Nucleus accumbens (tissue), 56 donors: ENCODE results near the gene NPW.
A peak's percentile ranks its signal among the peaks of the same experiment; 100 is the strongest.

Experiments
- DNase-seq, 56 donors: peaks; one replicate each; lab custom pipeline; 2025; lab: John Stamatoyannopoulos, UW

NPW gene

DNA sequence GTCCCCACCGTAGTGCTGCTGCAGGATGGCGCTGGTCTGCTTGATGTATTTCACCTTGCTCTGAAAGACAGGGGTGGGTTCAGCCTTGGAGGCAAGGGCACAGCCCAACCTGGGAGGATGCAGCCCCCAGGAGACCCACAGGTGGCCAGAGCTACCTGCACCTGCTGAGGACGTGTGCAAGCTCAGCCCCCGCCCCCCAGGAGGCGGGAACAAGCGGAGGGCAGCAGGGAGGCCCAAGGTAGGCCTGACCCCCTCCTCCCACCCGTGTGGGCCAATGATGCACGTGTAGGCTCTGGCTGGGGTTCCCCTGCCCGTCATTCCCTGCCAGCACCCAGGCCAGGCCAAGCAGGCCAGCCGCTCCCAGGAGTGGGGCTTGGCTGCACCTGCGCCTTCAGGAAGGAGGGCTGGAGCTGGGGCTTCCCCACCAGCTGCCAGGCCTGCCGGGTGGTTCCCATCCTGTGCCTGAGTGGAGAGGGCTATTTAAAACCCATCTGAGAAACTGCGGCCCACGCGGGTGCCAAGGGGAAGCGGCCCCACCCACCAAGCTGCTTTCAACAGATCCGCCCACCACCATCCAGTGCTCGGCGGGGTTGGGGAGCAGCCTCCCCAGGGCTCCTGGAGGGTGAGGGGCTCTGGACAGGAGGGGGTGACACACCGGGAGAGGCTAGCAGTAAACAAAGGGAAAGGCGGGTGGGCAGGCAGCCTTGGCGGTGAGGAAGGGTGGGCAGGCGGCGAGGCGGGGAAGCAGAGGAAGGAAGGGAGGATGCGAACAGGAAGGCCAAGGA, 24.3 kb downstream of the NPW start:
- DNase-seq = peak in 29 of 56 donors; percentile 10 to 72 (median 31)

DNA sequence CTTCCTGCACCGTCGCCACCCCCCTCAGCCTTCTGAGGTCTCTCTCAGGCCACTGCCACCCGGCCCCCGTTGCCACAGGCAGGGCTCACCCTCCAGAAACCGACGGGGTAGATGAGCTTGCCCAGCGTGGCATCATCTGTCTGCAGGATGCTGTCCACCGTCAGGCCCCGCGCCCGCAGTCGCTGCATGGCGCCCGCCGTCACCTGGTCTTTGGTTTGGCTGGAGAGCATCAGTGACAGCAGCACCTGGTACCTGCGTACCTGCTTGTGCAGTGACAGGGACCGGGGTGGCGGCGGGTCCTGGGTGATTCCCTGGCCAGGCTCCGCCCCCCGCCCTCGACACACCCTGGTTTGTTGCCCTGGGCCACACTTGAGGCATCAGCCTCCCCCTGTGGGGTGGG, 25.0 kb downstream of the NPW start:
- no peak for DNase-seq

DNA sequence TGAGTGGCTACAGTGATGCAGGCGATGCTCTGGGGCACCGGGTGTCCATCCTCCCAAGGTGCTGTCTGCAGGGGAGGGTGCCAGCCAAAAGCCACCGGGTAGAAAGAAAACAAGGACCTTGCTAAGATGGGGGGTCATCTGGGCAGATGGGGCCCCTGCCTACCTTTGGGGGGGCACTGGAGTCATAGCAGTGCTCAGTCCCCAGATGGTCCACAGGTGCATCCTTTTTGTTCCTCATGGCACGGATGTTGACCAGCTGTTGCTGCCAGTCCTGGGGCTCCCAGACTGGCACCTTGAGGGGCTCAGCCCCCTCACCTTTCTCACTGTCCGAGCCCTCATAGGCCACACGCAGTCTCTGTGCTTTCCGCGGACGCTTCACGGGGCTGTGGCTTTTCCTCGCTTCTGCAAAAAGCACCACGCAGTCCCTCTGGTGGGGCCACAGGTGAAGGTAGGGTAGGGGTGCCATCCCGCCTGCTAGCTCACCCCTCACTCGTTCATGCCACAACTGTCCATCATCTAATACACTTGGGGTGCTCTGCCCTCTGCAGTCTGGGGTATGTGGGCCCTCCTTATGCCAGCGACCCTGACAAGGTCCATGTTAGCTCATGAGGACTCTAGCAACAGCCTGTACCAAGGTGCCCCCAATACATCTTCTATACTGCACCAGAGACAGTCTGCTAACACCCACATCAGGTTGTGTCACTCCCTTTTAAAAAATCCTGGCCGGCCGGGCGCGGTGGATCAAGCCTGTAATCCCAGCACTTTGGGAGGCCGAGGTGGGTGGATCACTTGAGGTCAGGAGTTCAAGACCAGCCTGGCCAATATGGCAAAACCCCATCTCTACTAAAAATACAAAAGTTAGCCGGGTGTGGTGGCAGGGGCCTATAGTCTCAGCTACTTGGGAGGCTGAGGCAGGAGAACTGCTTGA, 26.6 kb downstream of the NPW start:
- no peak for DNase-seq

DNA sequence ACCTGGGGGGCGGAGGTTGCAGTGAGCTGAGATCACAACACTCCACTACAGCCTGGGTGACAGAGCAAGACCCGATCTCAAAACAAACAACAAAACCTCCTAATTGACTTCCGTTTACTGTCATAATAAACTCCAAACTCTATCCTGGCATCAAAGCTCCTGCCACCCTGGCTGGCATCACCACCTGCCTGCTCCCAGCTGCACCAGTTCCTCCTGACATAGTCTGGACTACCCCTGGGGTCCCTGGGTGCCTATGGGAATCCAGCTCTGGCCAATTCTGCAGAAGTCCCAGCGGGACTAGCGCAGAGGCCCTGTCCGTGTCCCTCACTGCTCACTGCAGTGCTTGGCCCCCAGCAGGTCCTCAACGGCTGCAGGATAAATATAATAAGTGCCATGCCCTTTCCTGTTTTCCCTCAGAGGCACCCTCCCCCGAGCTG, 27.3 kb downstream of the NPW start:
- DNase-seq = peak in 1 of 56 donors; percentile 49

DNA sequence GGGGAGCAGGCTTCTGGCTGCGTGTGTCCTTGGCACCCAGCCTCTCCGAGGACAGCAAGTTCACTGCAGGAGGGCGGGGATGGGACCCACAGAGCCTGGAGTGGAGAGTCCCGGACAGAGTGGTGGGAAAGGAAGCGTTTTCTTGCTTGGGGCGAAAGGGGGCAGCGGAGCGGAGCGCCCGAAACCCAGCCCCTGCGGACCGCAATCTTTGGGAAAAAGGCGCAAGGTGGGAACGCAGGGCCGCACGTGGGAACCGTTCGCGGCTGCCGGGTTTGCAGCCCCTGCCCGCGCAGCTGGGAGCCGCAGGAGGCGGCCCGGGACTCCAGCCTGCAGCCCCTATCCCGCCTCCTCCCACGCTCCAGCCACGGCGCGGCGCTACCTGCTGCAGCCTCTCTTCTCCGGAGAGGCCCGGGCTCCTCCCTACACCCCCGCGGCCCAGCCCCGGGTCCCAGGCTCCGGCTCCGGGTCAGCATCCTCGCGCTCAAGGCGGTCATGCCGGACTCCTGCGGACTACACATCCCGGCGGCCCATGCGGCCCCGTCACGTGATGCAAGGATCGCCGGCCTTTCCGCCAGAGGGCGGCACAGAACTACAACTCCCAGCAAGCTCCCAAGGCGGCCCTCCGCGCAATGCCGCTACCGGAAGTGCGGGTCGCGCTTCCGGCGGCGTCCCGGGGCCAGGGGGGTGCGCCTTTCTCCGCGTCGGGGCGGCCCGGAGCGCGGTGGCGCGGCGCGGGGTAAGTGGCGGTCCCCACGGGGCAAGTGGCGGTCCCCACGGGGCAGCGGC, 27.9 kb downstream of the NPW start, which contains the start of the genes NTHL1 and TSC2:
TSS of gene NTHL1 (minus strand) at position 505 of the 786 bp plus-strand sequence. CDS start at position 494, 11 bp downstream.
TSS of gene TSC2 (plus strand) at position 656 of the 786 bp plus-strand sequence. CDS start 631 bp downstream, outside the sequence.
- peak; percentile 62 to 98 (median 94) for DNase-seq

DNA sequence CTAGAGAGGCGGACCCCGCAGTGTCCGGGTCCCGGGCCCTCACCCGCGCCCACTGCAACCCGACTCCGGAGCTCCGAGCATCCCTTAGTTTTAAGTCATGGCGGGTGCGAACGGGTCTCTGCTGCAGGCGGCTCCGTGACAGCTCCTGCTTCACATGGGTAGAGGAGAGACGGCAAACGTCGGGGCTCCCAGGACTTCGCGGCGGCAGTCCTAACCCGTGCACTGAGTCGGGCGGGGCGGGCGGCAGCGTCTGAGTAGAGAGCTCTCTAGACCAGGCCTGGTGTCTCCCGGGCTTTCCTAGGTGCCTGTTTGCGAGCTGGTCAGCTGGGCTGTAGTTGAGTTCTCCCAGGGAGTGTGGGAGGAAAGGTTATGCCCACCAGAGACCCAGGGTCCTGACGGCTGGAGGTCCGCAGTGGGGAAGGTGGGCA, 28.5 kb downstream of the NPW start:
- peak in 4 of 56 donors; percentile 35 to 72 (median 60) for DNase-seq

DNA sequence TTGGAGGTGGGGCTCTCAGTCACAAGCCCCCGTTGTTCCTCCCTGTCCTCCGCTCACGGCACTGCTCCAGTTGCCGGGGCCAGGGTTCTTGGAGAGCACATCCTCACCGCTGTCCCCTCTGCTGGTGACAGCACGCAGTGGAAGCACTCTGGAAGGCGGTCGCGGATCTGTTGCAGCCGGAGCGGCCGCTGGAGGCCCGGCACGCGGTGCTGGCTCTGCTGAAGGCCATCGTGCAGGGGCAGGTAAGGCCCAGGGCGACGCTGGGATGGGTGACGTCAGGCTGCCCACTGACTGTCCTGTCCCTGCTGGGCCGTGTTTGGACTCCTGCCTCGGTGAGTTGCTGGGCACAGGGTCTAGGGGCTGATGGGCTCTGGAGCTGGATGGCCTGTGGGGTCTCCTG, 33.6 kb downstream of the NPW start:
- DNase-seq = no peak

DNA sequence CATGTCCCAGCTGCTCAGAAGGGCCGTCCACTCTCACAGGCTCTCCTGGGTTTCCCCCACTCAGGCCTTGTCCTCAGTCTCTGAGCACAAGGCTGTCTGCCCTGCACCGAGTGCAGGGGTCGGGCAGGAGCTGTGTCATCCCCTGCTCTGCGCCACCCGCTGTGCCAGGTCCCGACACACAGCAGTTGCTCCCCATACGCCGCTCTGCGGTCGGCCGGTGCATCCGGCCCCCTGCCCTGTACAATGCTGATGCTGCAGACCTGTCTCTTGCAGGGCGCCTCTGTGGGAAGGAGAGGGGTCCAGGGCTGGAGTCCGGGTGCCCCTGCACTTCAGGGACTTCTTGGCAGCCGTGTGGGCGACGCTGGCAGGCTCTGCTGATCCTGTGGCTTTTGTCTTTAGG, 34.3 kb downstream of the NPW start:
- no peak for DNase-seq

DNA sequence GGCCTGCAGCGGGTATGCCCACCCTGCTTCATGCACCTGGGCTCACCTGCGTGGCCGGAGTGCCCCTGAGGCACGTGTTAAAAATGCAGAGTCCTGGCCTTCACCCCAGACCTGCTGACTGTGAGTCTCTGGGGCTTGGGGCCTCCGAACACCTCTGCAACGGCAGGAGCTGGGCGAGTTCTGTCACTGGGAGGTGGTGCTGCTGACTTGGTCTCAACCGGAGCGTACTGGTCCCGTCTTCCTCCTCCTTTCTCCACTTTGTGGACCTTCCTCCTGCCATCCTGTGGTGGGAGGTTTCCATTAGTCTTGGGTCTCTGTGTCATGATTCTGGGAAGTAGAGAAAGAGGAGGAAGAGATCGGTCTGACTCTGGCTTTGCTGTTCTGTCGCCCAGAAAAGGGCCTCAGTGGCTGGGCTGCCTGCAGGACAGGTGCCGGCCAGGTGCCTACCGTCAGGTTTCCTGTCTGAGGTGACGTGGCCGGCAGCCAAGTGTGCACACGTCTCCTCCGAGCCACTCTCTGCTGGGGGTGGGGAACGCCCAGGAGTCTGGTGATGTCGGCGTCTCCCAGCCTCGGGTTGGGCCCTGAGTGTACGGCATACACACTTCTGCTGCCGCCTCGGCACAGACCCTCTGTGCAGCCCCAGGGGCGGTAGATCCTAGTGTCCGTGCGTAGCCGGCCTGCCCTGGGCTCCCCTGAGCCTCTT, 35.1 kb downstream of the NPW start:
- no peak for DNase-seq

DNA sequence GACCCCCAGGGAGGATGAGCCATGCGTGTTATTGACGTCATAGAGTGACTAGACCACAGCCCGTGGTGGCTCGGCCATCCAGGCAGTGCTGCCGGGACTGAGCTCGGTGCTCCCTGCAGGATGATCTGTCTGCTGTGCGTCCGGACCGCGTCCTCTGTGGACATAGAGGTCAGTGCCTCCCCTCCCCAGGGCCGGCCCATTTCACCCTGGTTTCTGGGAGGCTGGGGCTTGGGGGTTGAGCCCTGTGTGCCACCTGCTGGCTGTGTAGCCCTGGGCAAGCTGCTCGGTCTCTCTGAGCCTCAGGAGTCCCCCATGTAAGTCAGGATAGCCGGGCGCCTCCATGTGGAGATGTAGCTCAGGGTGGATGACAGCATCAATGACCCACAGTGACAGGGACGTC, 36.5 kb downstream of the NPW start:
- DNase-seq = peak in 7 of 56 donors; percentile 10 to 64 (median 35)

DNA sequence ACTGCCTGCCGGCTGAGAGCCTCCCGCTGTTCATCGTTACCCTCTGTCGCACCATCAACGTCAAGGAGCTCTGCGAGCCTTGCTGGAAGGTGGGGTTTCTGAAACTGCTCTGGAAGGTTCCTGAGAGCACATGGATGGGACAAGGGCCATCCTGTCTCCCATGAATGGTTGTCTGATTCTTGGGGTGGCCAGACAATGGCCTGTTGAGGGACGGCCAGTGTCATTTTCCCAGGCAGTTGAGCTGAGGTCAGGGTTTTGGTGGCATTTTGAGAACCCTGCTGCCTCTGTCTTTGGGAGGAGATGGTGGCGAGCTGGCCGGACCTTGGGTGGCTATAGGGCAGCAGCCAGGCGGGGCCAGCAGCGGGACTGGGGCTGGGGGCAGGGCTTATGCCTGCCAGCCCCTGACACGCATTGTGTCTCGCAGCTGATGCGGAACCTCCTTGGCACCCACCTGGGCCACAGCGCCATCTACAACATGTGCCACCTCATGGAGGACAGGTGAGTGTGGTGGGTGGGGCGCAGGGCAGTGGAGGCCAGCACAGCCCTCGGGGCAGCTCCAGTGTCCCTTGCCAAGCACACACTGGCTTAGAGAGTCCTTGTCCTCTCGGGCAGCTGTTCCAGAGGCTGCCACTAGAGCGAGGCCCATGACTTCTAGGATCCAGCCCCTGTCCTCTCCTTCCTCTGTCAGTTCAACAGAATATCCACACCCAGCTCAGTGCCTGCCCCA, 37.3 kb downstream of the NPW start:
- peak in 34 of 56 donors; percentile 8 to 73 (median 34) for DNase-seq

DNA sequence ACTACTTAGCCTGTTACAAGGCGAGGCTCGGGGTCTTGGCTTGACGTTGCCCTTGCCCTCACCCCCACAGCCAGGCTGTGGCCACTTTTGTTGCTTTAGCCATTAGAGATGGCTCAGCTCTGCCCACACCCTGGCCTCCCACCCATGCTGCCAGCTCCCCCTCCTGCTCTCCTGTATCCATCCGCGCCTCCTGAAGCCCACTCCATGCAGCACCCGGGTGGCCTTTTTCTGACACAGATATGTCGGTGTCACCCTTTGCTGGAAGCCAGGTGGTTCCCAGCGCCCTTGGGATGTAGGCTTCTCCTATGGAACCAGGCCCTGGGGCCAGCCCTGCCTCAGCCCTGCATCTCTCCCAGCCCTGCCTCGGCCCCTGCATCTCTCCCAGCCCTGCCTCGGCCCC, 37.9 kb downstream of the NPW start:
- DNase-seq = no peak

DNA sequence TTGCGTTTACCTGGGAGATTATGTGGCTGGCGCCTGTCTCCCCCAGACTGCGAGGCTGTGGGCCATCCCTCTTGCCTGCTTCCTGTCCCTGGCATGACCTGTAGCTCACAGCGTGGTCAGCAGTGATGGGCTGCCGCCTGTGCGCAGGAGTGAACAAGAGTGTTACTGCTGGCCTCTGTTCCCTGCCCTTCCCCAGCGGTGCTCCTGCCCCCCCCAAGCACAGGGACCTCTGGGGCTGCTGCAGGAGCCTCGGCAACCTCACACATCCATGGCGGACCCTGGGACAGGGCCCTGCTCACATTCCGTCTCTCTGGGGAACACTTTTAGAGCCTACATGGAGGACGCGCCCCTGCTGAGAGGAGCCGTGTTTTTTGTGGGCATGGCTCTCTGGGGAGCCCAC, 38.8 kb downstream of the NPW start:
- no peak for DNase-seq

DNA sequence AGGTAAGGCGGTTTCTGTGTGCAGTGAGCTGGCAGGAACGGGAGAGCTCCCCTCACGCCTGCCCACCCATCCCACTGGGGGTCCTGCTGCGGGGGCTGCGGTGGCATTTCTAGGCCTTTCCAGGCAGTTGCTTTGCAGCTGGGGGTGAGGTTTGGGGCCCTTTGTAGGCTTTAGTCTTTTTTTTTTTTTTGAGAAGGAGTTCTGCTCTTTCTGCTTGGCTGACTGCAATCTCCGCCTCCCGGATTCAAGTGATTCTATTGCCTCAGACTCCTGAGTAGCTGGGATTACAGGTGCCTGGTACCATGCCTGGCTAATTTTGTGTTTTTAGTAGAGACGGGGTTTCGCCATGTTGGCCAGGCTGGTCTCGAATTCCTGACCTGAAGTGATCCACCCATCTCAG, 39.3 kb downstream of the NPW start:
- no peak for DNase-seq

DNA sequence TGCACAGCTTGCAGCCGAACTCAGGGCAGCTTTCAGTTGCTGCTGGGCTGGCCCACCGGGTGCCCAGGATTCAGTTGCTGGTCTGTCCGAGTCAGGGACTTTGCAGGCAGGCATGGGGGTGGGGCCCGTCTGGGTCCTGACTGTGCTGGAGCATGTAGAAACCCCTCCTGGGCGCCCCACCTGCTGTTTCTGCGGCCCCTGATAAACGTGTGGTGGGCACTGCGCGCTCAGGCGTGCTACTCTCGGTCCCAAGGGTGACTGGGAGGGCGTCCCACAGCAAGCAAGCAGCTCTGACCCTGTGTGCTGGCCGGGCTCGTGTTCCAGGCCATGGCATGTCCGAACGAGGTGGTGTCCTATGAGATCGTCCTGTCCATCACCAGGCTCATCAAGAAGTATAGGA, 40.8 kb downstream of the NPW start:
- no peak for DNase-seq

DNA sequence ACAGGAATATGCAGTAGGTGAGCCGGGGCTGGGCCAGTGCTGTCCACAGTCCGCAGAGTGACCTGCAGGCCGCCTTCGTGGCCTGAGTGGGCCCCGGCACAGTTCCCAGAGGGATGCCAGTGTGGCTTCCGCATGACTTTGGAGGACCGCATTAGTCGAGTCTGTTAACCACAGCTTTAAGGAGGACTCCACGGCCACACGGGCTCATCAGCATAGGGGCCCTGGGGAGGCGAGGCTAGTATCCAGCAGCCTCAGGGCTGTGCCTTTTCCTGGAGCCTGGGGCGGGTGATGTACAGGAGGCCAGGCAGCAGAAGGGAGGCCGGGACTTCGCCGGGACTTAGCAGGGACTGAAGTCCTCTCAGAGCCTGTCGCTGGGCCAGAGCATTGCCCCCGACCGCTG, 41.4 kb downstream of the NPW start:
- DNase-seq = no peak

DNA sequence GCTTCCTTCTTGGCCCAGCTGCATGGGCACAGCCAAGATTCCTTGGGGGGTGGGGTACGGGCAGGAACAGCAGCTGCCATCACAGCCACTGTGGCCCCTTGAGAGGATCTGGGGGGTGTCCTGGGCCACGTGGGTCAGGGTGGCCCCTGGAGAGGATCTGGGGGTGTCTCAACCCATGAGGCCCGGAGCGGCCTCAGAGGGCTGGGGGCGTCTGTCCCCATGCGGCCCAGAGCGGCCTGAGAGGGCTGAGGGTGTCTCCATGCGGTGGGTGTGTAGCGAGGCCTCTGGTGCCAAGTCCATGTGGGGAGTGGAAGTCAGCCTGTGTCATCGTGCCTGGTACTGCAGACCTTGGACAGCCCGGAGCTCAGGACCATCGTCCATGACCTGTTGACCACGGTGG, 41.9 kb downstream of the NPW start:
- no peak for DNase-seq

DNA sequence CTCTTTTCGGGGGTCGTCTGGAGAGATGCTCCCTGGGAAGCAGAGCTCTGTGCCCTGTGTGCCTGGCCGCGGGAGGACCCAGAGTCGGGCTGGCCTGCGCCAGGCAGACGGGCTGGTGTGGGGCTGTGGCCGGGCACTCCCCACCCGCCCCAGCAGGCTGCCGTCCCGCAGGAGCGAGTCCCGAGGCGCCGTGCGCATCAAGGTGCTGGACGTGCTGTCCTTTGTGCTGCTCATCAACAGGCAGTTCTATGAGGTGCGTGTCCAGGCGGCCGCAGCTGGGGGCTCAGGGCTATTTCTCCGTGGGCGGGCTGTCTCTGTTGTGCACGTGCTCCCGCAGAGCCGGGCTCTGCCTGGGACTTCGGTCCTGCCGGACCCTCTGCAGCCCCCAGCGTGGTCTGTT, 43.2 kb downstream of the NPW start:
- no peak for DNase-seq

DNA sequence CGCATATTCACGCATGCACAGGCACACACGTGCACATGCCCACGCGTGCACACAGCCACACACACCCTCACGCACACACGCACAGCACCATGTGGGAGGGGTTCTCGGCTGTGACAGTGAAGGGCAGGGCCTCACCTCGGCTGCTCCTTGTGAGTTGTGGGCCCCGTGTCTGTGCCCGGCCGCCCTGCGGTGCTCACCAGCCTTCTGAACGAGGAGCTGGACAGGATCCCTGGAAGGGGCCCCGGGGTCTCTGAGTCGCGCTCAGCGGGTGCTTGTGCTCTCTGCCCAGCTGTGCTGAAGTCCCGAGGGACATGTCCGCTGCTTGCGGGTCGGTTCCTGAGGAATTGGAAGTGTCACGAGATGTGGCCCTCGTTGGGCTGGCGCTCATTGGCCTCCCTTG, 44.3 kb downstream of the NPW start:
- DNase-seq = no peak
